Endothelial cell of umbilical vein (primary cell): ENCODE measurements around the gene CCDC14.

ENCODE experiments used
- CTCF ChIP-seq, 2 donors: IDR thresholded peaks; 1 replicate in 1 of 2; 2 replicates in 1 of 2; pipeline ENCODE4 v1.5.1; 2011; ENCODE audit warnings: low read length in 2 of 2, mild to moderate bottlenecking in 2 of 2, moderate library complexity in 2 of 2, control low read depth in 1 of 2, inconsistent platforms in 1 of 2, low read depth in 1 of 2; ENCODE audit not compliant: insufficient read depth in 1 of 2; ENCODE audit errors: extremely low read depth in 1 of 2
- EZH2 ChIP-seq: IDR thresholded peaks from 2 replicates; pipeline ENCODE4 v1.6.1; 2012; ENCODE audit warnings: borderline replicate concordance, low read depth, mild to moderate bottlenecking, moderate library complexity, low read length, inconsistent platforms; ENCODE audit not compliant: severe bottlenecking
- MAX ChIP-seq: IDR thresholded peaks from 2 replicates; pipeline ENCODE4 v1.6.1; 2011; ENCODE audit not compliant: insufficient read depth, insufficient read length
- POLR2A ChIP-seq: IDR thresholded peaks from 2 replicates; pipeline ENCODE4 v1.6.1; 2012; ENCODE audit warnings: low read depth, mild to moderate bottlenecking, control low read depth, low read length
- POLR2AphosphoS5 ChIP-seq: IDR thresholded peaks from 2 replicates; pipeline ENCODE4 v1.6.1; 2012; ENCODE audit warnings: low read depth, mild to moderate bottlenecking, control low read depth, low read length, moderate library complexity; ENCODE audit not compliant: insufficient read depth

- TF ChIP-seq CTCF (IDR thresholded peaks at IDR 0.05; ENCODE audit: extremely low read depth in 1 of 2, insufficient read depth in 1 of 2, low read depth in 1 of 2, low read length in 2 of 2), result no peak
- no peak for TF ChIP-seq EZH2
- TF ChIP-seq POLR2A, result no peak
- no peak for TF ChIP-seq MAX
- TF ChIP-seq POLR2AphosphoS5, result no peak
Measured at GRCh38 chr3:123869165-123869564, 91.9 kb downstream of the CCDC14 start.
